ENCODE data around the gene SPOCK1.

SPOCK1 gene

GRCh38 chr5:137491121-137491520 lies 8.0 kb downstream of the SPOCK1 start:
- H3K9me3 ChIP-seq: no peaks in the 10 kb centered on the region
- H3K4me3 ChIP-seq (ENCODE audit: low read depth in 1 of 2, low read length in 1 of 2): no peak overlapping the region
- TF ChIP-seq CTCF (IDR thresholded peaks at IDR 0.05): no peak
- H3K36me3 ChIP-seq: no peaks in the 10 kb centered on the region
- H3K27me3 ChIP-seq: peaks cover 30% of the 10 kb centered on the region
- H3K4me1 ChIP-seq (ENCODE audit: control insufficient read depth in 1 of 2, insufficient read depth in 1 of 2, low read depth in 1 of 2, low read length in 1 of 2): no peaks in the 10 kb centered on the region
- no peak overlapping the region for H3K27ac ChIP-seq

GRCh38 chr5:137490591-137490990 lies 8.5 kb downstream of the SPOCK1 start:
- peaks cover 24% of the 10 kb centered on the region for H3K27me3 ChIP-seq
- no peaks in the 10 kb centered on the region for H3K4me1 ChIP-seq (ENCODE audit: control insufficient read depth in 1 of 2, insufficient read depth in 1 of 2, low read depth in 1 of 2, low read length in 1 of 2)
- no peak overlapping the region for H3K27ac ChIP-seq
- no peaks in the 10 kb centered on the region for H3K36me3 ChIP-seq
- TF ChIP-seq CTCF (IDR thresholded peaks at IDR 0.05): no peak
- no peaks in the 10 kb centered on the region for H3K9me3 ChIP-seq
- H3K4me3 ChIP-seq (ENCODE audit: low read depth in 1 of 2, low read length in 1 of 2): no peak overlapping the region

- no peak overlapping the region for H3K27ac ChIP-seq
- no peaks in the 10 kb centered on the region for H3K9me3 ChIP-seq
- no peak for TF ChIP-seq CTCF (IDR thresholded peaks at IDR 0.05)
- no peaks in the 10 kb centered on the region for H3K36me3 ChIP-seq
- no peaks in the 10 kb centered on the region for H3K4me1 ChIP-seq (ENCODE audit: control insufficient read depth in 1 of 2, insufficient read depth in 1 of 2, low read depth in 1 of 2, low read length in 1 of 2)
- peaks cover 8% of the 10 kb centered on the region for H3K27me3 ChIP-seq
- no peak overlapping the region for H3K4me3 ChIP-seq (ENCODE audit: low read depth in 1 of 2, low read length in 1 of 2)
These were observed 10.2 kb downstream of the SPOCK1 start for GRCh38 chr5:137488974-137489373.

GRCh38 chr5:137488516-137488915 lies 10.6 kb downstream of the SPOCK1 start:
- Histone ChIP-seq H3K4me1 (ENCODE audit: control insufficient read depth in 1 of 2, insufficient read depth in 1 of 2, low read depth in 1 of 2, low read length in 1 of 2) (no peaks in the 10 kb centered on the region), H3K9me3 (no peaks in the 10 kb centered on the region)
- TF ChIP-seq CTCF (IDR thresholded peaks at IDR 0.05): no peak

GRCh38 chr5:137487600-137487999 lies 11.5 kb downstream of the SPOCK1 start:
- Histone ChIP-seq H3K4me1 (ENCODE audit: control insufficient read depth in 1 of 2, insufficient read depth in 1 of 2, low read depth in 1 of 2, low read length in 1 of 2) (no peaks in the 10 kb centered on the region), H3K27ac (no peak overlapping the region), H3K4me3 (ENCODE audit: low read depth in 1 of 2, low read length in 1 of 2) (no peak overlapping the region), H3K36me3 (no peaks in the 10 kb centered on the region), H3K27me3 (no peaks in the 10 kb centered on the region), H3K9me3 (no peaks in the 10 kb centered on the region)
- no peak for TF ChIP-seq CTCF (IDR thresholded peaks at IDR 0.05)

More at GRCh38 chr5:137488516-137488915, 10.6 kb downstream of the SPOCK1 start:
- H3K27ac ChIP-seq: no peak overlapping the region
- no peak overlapping the region for H3K4me3 ChIP-seq (ENCODE audit: low read depth in 1 of 2, low read length in 1 of 2)
- H3K36me3 ChIP-seq: no peaks in the 10 kb centered on the region
- peaks cover 3% of the 10 kb centered on the region for H3K27me3 ChIP-seq

- no peak overlapping the region for H3K27ac ChIP-seq
- H3K36me3 ChIP-seq: no peaks in the 10 kb centered on the region
- no peaks in the 10 kb centered on the region for H3K27me3 ChIP-seq
- H3K9me3 ChIP-seq: no peaks in the 10 kb centered on the region
- no peaks in the 10 kb centered on the region for H3K4me1 ChIP-seq (ENCODE audit: control insufficient read depth in 1 of 2, insufficient read depth in 1 of 2, low read depth in 1 of 2, low read length in 1 of 2)
- no peak for TF ChIP-seq CTCF (IDR thresholded peaks at IDR 0.05)
- H3K4me3 ChIP-seq (ENCODE audit: low read depth in 1 of 2, low read length in 1 of 2): no peak overlapping the region
These were observed 12.4 kb downstream of the SPOCK1 start for GRCh38 chr5:137486707-137487106.
